ENCODE results near the gene CMPK1. TPM values are rescaled to one million over a fixed set of nuclear protein-coding genes. Genes with fewer than 3 reads are reported as not detected.

CMPK1 gene
- total RNA-seq, 2 donors from 2014 or later, result 62.0 to 70.3 TPM

GRCh38 chr1:47388030-47388890 lies 54.7 kb downstream of the CMPK1 start:
- 19 to 27% methylated on average over 10 of the region's 10 CpGs for whole genome bisulfite sequencing, 2 donors
- intact Hi-C loops (cut with DNase I), result no loop called here
- DNase-seq (no peak), ATAC-seq (no peak)
- Histone ChIP-seq H3K36me3 (replicated peaks in 1 of 2; ENCODE audit: insufficient read depth in 1 of 2, low read depth in 2 of 2) (no peaks in the 10 kb centered on the region), H3K27me3 (no peaks in the 10 kb centered on the region), H3K4me3 (no peak overlapping the region), H3K4me1 (no peaks in the 10 kb centered on the region), H3K27ac (no peak overlapping the region), H3K9me3 (no peaks in the 10 kb centered on the region)
- TF ChIP-seq CTCF (IDR thresholded peaks at IDR 0.05) (no peak), POLR2A (IDR thresholded peaks at IDR 0.05) (peak in 1 of 3 donors; percentile 10)

GRCh38 chr1:47388891-47389238 lies 55.3 kb downstream of the CMPK1 start:
- H3K9me3 ChIP-seq, result no peaks in the 10 kb centered on the region
- peak; percentile 77 for ATAC-seq
- peak; percentile 56 to 72 (median 70) for DNase-seq
- TF ChIP-seq CTCF (IDR thresholded peaks at IDR 0.05) (peak; percentile 43 to 73 (median 63)), POLR2A (IDR thresholded peaks at IDR 0.05) (no peak)
- intact Hi-C loops (cut with DNase I), result no loop called here
- no peaks in the 10 kb centered on the region for H3K27me3 ChIP-seq
- H3K27ac ChIP-seq, result no peak overlapping the region
- no peak overlapping the region for H3K4me3 ChIP-seq
- H3K4me1 ChIP-seq, result no peaks in the 10 kb centered on the region
- WGBS, 2 donors, result 24 to 53% methylated on average over 1 to 3 of the region's 3 CpGs
- H3K36me3 ChIP-seq (replicated peaks in 1 of 2; ENCODE audit: insufficient read depth in 1 of 2, low read depth in 2 of 2), result no peaks in the 10 kb centered on the region

- TF ChIP-seq CTCF (IDR thresholded peaks at IDR 0.05), result no peak
- no peak for TF ChIP-seq POLR2A (IDR thresholded peaks at IDR 0.05)
- Histone ChIP-seq H3K4me1 (no peaks in the 10 kb centered on the region), H3K27ac (no peak overlapping the region), H3K9me3 (no peaks in the 10 kb centered on the region), H3K36me3 (replicated peaks in 1 of 2; ENCODE audit: insufficient read depth in 1 of 2, low read depth in 2 of 2) (no peaks in the 10 kb centered on the region), H3K4me3 (no peak overlapping the region), H3K27me3 (no peaks in the 10 kb centered on the region)
- intact Hi-C loops (cut with DNase I), result no loop called here
- no peak for ATAC-seq
- WGBS, 2 donors, result 13 to 22% methylated on average over 2 of the region's 2 CpGs
- no peak for DNase-seq
Observed at GRCh38 chr1:47389731-47390130, 56.1 kb downstream of the CMPK1 start.

GRCh38 chr1:47390843-47391242 lies 57.3 kb downstream of the CMPK1 start:
- Histone ChIP-seq H3K36me3 (replicated peaks in 1 of 2; ENCODE audit: insufficient read depth in 1 of 2, low read depth in 2 of 2) (no peaks in the 10 kb centered on the region), H3K9me3 (no peaks in the 10 kb centered on the region), H3K27ac (no peak overlapping the region), H3K4me1 (no peaks in the 10 kb centered on the region), H3K4me3 (no peak overlapping the region), H3K27me3 (no peaks in the 10 kb centered on the region)
- WGBS, 2 donors, result 47 to 52% methylated on average over 2 of the region's 2 CpGs
- ATAC-seq, result no peak
- no peak for TF ChIP-seq POLR2A (IDR thresholded peaks at IDR 0.05)
- TF ChIP-seq CTCF (IDR thresholded peaks at IDR 0.05), result no peak
- DNase-seq, result no peak
- intact Hi-C loops (cut with DNase I), result no loop called here

GRCh38 chr1:47393141-47393540 lies 59.6 kb downstream of the CMPK1 start:
- intact Hi-C loops (cut with DNase I), result no loop called here
- Histone ChIP-seq H3K36me3 (replicated peaks in 1 of 2; ENCODE audit: insufficient read depth in 1 of 2, low read depth in 2 of 2) (no peaks in the 10 kb centered on the region), H3K27me3 (no peaks in the 10 kb centered on the region), H3K4me3 (no peak overlapping the region), H3K9me3 (no peaks in the 10 kb centered on the region), H3K4me1 (no peaks in the 10 kb centered on the region), H3K27ac (no peak overlapping the region)
- 59 to 74% methylated on average over 5 of the region's 5 CpGs for WGBS, 2 donors
- DNase-seq (no peak), ATAC-seq (no peak)
- no peak for TF ChIP-seq CTCF (IDR thresholded peaks at IDR 0.05)
- TF ChIP-seq POLR2A (IDR thresholded peaks at IDR 0.05), result no peak
